ENCODE data around the gene SV2A.
A peak's percentile ranks its signal among the peaks of the same experiment; 100 is the strongest.
"Not testable (repeated sequence)": the region's sequence is repeated elsewhere in the genome, so short reads cannot be mapped to it uniquely, and the experiment has no call there.

The SV2A gene

GRCh38 chr1:149917571-149918144 lies at the start of gene SV2A:
Gene SV2A (minus strand): TSS chr1:149917844. CDS start chr1:149913840, 4,004 bp downstream.
- peak; percentile 57 to 71 for ATAC-seq

DNA sequence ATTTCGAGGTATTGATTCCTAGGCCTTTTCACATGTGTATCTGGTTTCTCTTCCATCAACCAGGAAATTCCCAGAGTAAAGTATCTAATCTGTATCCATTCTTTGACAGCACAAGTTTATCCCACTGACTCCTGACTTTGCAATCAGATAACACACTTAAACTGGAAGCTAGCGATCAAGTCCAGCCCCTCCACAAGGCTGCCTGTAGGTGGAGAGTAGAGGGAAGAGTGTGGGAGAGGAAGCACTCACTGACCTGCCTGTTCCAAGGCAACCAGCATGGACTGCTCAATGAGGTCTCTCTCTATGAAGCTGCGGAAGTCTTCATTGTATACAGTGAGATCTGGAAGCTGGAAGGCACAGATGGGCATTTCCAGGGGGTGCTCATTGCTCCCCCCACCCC lies 49.4 kb upstream of the SV2A start:
- no peak for ATAC-seq

DNA sequence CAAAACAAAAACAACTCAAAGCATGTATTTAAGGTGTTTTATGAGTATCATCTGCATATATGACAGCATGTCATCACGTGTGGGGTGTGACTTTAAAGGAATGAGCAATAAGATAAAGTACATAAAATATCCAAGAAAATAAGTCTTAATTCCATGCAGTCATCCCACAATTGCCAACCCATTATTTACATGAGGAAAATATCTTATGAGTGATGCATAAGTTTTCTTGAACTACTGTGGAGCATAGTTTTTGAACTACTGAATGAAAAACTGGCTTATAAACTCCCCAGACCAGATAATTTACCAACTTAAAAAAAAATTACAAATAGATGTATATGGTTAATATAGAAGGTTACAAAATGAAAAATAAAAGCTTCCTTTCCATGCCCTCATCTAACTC lies 48.8 kb upstream of the SV2A start:
- no peak for ATAC-seq

DNA sequence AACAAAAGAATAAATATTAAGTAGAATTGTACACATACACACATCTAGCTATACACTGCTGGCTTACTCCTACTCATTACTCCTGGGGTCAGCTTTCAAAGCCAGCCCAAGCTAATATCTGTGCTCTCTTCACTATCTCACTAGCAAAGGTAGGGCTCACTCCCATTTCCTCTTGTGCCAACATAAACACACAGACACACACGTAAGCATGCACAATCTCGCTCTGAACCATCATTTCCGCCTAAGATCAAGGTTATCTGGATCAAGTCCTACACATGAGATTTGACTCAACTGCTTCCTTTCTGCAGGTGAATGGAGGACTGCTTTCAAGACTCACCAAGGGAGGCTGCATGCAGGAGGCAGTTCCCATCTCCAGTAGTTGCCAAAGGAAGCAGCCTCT lies 47.8 kb upstream of the SV2A start:
- no peak for ATAC-seq

- no peak for ATAC-seq
These were observed 45.7 kb upstream of the SV2A start for GRCh38 chr1:149963358-149963757.

DNA sequence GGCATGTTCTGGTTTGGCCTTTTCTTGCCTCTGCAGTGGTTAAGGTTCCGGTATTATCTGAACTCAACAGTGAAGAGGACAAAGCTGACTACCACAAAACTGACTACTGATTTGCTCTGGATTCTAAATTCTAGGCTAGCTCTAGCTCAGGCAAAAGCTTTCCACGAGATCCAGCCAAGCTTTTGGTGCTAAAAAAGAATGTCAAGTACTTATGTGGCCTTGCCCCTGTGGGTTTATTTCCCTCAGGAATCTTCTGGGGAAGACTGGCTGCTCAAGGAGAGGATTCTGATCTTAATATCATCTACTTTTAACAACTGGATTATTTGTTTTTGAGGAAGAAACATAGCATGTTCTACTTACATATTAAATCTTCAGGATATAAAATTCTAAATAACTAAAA lies 45.1 kb upstream of the SV2A start:
- ATAC-seq, result no peak

DNA sequence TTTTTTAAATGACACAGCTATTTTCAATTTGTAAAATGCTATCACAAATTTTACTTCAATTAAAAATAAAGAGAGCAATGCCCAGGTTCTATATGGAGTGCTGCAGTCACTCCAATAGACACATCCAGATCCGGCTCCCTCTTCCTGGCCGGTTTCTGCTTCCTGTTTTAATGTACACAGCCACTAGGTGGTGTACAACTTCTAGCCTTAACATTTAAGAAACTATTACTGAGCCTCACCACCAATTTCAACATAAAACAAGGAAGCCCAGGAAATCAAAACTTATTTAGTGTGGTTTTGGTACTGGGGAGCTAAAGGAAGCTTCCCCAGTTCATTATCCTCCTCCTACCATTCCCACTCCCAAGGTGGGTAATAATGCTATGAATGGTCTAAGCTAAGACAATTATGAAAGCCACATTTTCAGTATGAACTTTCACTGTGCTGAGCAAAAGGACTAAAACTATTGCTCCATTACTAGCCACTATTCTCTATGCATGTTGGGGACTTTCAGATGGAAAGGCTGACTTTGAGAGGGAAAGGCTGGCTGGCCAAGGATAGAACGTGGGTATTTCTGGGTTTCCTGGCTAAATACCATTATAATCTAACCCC lies 44.5 kb upstream of the SV2A start:
- ATAC-seq, result peak; percentile 60 to 65

GRCh38 chr1:149957548-149957947 lies 39.9 kb upstream of the SV2A start:
- ATAC-seq, result not testable (repeated sequence)

- no peak for ATAC-seq
These were observed 32.3 kb upstream of the SV2A start for GRCh38 chr1:149949911-149950310.

DNA sequence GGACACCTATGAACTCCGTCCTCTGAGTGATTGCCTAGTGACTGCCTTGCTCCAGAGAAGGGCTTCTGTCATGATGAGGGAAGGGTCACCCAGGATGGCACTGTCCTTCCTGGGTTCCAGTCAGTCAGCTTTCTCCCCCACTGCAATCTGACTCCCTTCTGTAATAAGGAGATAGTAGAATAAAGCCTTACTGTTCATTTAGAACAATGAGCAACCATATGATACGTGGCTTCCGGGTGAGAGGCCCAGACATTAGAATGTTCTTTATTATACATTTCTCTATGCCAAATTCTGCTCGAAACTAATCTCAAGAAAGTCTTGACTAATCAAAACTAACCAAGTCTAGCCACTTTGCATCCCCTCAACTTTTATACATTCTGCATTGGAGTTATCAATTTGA lies 27.6 kb upstream of the SV2A start:
- no peak for ATAC-seq

DNA sequence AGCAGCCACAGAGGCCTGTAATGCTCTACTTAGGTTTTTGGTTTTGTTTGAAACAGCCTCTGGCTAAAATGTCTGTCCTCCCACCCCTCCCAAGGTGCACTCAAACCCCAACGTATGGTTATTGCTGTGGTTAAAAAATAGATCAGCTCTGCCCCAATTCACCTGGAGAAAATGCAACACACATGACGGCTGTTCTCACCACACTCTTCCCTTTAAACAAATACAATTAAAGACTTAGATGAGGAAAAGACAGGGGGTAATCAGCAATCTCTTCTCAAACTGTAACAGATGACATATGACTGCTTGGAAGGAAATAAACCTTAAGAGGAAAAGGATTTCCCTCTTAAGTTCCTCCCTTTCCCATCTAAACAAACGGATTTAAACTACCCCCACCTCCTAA lies 25.2 kb upstream of the SV2A start:
- no peak for ATAC-seq

DNA sequence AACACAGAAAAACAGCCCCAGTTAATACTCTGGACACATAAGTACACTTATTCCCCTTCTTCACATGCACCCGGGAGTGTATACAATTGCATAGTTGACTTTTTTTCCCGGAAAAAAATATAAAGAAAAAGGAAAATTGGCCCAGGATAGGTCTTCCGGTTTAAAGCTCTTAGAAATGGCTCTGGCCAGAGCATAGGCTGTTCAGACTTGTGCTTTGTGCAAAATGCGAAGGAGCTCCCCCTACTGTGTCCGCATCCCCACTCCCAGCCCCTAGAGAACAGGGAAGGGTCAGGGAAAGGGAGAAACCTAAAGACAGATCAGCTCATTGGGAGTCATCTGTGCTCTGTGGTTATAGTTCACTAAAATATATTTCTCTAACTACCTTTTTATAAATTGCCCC lies 24.6 kb upstream of the SV2A start:
- ATAC-seq, result no peak

DNA sequence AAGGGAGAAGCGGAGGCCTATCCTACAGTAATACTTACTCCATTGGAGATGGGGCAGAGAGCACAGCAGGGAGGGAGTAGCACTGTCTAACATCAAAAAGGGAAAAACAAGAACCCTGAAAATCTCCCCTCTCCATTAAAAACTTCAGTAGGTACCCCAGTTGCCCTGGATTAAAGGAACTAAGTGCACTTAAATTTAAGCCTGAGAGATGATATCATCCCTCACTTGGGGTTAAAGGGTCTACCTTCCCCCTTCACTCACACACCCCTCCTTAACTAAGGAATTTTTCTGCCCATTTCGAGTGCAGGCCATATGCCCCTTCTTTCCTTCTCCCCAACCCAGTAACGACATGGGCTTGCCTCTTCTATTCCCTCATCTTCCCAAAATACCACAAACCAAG lies 22.8 kb upstream of the SV2A start:
- ATAC-seq, result no peak

GRCh38 chr1:149938668-149939003 lies 21.0 kb upstream of the SV2A start:
- not testable (repeated sequence) for ATAC-seq

DNA sequence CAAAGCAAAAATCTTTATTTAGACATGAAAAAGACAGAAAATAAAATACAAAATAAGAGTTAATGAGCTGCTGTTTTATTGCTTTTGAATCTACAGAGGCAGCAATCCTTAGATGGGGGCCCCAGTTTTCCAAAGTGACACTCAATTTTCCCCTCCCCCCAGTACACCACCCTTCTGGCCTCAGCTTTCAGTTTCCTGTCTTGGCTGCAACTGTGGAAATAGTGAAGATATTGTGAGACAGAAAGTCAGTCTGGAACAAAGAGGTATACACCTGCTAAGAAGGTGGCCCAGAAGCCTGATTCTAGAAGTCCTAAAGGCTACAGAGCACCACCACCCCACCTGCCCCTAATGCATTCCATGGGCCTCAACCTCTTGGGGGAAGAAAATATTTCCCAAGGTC lies 20.1 kb upstream of the SV2A start:
- peak; percentile 33 to 54 for ATAC-seq

- no peak for ATAC-seq
These were observed 19.5 kb upstream of the SV2A start for GRCh38 chr1:149936992-149937705.

DNA sequence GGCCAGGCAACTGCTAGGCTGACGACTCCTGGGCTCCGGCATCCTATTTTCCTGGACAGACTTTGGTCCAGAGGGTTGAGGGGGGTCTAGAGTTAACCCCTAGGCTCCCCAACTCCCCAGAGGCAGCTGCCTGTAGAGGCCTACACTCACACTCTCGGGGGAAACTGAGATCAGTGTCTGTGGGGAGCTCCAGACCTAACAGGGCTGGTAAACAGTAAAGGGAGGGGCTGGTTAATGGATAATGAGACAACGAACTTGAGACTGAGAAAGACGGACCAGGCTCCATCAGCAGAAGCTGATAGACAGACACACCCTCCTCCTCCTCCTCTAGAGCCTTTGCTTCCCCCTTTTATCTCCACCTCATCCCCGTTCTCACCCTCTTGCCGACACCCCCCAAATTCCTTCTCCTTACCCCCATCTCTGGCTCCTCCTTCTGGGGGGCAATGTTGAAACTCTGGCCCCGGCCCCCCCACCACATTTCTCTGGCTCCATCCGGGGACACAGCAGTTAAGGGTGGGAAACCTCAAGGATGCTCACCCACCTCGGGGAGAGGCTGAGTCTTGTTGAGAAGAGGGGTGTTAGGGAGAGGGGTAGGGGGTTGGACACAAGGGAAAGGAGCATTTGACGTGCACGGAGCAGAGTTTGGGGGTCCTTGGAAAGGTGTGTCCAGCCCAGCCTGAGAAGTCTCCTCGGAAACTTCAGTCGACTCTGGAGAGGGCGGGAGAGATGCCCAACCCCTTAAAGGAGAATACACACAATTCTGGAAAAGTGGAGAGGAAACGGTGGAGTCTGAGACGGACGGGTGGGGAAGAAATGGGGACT lies 18.7 kb upstream of the SV2A start, which contains the start of gene MTMR11:
Gene MTMR11 (minus strand): TSS at position 710 of the 822 bp plus-strand sequence. CDS start 232 bp downstream, at position 478.
- no peak for ATAC-seq

DNA sequence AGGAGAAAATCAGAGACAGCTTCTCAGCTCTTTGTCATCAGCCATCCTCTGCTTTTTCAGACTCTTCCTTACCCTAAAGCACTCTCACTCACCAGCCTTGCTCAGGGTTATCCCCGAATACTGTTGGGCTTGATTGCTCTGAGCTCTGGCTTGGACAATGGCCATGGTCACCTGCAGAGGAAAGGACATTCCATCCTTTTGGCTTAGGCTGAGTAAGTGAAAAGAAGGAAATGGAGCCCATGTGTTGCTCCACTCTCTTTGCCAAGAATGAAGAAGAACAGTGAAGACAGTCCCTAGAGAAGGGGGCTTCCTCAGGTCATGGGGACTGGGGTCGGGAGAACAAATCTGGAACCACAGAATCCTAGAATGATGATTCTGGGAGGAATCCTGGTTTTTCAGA lies 16.7 kb upstream of the SV2A start:
- ATAC-seq, result no peak

DNA sequence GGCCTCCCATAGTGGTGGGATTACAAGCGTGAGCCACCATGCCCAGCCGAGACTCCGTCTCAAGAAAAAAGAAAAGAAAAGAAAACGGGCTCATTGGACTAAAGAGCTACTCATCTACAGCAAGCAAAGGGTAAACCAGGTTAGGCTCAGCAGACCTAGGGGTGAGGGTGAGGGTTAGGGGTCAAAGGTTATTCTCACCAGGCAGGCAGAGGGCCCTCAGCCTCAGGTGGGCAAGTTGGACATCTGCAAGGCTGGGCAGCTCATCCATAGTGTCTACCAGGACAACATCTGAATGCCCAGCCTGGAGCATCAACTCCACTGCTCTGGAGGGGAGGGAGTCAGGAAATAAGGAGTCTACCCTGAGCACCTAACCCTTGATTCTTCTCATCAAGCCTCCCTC lies 15.6 kb upstream of the SV2A start:
- ATAC-seq, result no peak

DNA sequence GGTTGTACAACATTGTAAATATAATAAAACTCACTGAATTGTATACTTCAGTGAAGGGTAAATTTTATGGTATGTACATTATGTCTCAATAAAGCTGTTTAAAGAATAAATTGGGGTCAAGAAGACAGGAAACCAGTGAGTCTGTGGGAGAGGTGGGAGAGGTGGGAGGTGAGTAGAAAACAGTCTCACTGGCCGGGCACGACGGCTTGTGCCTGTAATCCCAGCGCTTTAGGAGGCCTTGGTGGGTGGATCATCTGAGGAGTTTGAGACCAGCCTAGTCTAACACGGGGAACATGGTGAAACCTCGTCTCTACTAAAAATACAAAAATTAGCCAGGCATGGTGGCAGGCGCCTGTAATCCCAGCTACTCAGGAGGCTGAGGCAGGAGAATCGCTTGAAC lies 14.8 kb upstream of the SV2A start:
- no peak for ATAC-seq

DNA sequence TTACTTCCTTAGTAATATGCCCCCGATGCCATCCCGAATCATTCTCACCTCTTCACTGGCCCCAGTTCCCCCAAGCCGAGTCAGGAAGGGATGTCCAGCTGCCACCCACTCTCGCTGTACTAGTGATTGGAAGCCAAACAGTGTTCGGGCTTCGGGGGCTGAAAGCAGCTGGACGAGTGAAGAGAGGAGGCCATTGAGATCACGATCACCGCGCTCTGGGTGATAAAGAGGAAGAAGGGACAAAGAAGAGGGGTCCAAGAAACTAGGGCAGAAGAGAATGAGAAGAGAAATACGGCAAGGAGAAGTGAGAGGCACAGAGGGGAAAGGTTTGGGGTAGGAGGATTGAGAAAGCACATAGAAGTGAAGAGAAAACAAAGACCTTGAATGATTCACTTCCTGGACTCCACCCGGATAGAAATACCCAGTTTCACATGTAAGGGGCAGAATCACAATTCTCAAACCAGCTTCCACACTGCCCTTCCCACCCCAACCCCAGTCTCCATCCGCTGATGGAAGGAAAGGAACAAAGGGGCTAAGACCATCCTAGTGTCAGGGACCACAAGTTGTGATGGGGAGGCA lies 13.7 kb upstream of the SV2A start:
- no peak for ATAC-seq

GRCh38 chr1:149929856-149930255 lies 12.2 kb upstream of the SV2A start:
- no peak for ATAC-seq

DNA sequence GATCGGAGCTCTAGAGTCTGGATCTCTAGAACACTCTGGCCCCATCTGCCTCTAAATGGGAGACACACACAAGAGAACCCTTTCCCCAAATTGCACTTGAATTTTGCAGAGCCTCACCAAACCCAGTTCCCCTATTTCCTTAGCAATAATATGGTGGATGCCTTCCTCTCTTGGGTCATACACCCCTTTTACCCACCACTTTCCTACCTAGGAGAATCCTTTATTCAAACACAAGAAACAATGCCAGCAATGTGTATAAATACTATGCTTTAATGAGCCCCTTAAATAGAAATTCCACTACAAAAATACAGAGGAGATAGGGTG lies 10.7 kb upstream of the SV2A start:
- ATAC-seq, result no peak

Measured in activated CD4-positive, CD25-positive, alpha-beta regulatory T cell treated with anti-CD3 and anti-CD28 coated beads, Interleukin-2, amount 50 U/mL, for 24 hours (primary cell).